ENCODE results near the gene STAM.

STAM gene

GRCh38 chr10:17733620-17734019, 89.7 kb downstream of the STAM start:
- no peak for DNase-seq

GRCh38 chr10:17734432-17735080, 90.6 kb downstream of the STAM start:
- no peak for DNase-seq

DNA sequence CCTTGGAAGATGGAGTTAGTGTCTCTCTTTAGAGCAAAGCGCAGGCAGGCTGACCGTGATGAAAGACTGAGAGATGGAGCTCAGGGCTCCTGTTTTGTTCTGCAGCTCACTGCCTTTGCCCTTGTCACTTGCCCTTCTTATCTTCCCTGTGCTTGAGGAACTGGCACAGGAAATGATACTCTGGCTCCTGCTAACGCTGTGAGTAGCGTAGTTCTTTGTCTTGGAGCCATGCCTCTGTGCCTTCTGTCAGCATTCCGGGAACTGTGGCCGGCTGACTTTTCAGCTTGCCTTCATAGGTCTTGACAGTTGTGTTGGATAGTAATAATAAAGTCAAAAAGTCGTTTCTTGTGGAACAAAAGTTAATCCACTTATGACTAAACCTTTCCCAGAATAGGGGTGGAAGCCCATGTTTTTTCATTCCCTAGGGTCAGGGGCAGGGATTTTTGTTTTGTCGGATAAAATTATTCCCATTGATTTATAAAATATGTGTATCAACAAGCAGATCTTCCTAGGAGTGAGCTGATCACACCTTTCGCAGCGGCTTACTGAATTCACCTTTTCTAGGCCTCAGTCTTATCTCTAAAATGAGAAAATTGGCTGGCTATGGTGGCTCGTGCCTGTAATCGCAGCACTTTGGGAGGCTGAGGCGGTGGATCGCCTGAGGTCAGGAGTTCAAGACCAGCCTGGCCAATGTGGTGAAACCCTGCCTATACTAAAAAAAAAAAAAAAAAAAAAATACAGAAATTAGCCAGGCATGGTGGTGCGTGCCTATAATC, 91.4 kb downstream of the STAM start:
- no peak for DNase-seq

DNA sequence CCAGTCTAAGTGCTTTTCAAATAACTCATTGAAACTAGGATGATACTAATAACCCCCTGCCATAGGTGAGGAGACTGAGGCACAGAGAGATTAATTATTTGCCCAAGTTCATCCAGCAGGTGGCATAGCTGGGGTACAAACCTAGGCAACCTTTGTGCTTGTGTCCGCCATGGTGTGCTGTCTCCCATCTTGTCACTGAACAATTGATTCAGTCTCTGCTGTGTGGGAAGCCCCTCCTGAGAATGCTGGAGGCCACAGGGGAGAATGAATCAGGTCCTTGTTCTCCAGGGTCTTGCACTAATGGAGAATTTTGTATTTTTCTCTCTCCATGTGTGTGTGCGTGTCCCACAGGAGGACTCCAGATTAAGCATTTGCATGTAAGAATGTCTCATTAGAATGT, 92.3 kb downstream of the STAM start:
- DNase-seq: no peak

GRCh38 chr10:17737027-17737965, 93.3 kb downstream of the STAM start:
- DNase-seq: no peak

- no peak for DNase-seq
Observed at GRCh38 chr10:17740668-17741067, 96.7 kb downstream of the STAM start.

DNA sequence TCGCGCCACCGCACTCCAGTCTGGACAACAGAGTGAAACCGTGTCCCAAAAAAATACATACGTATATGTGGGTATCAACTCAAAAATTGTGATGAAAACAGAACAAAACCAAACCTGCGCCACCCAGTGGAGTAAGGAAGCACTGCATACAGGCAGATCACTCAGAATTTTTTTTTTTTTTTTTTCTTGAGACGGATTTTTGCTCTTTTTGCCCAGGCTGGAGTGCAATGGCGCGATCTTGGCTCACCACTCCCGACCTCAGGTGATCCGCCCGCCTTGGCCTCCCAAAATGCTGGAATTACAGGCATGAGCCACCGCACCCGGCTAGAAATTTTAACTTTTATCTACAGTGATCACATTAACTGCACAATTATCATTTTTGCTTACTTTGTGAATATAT, 99.0 kb downstream of the STAM start:
- peak; percentile 81 to 85 for DNase-seq

DNA sequence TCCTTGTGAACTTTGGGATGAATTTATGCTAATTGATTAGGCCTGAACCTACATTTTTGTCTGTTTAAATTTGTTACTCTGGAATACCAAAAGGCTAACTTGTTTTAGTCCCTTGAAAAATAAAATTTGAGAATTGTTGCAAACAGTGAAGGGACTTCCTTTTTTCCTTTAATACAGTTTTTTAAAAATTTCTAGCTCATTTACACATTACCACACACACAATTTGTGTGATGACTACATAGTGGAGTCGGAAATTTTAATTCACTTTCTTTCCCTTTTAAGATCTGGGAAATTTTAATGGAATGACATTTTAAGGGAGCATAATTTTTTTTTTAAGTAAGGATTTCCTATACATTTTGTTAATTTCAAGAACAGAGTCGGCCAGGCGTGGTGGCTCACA, 99.5 kb downstream of the STAM start:
- DNase-seq: no peak

DNA sequence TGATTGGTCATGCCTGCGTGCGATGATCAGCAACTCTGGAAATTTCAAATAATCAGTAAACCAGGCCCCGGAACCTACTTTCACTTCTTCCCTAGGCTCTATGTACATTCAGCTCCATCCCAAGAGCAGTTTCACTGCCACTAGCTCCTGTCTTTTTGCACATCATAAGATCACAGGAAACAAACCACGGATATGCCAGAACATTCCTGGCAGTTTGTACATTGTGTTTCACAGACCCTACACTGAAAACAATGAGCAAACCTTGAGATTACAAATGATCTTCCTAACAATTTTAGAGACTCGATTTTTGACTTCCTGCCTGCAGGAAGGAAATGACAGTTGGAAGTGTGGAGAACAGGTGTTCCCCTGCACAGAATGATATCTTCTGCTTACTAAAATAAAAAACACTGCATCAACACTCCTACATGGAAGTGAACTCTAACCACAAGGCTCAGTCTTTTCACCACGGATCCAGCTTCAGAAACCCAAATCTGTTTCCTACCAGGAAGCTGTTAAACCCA, 100.5 kb downstream of the STAM start:
- DNase-seq: no peak

- DNase-seq: no peak
Observed at GRCh38 chr10:17747883-17748550, 104.1 kb downstream of the STAM start.

DNA sequence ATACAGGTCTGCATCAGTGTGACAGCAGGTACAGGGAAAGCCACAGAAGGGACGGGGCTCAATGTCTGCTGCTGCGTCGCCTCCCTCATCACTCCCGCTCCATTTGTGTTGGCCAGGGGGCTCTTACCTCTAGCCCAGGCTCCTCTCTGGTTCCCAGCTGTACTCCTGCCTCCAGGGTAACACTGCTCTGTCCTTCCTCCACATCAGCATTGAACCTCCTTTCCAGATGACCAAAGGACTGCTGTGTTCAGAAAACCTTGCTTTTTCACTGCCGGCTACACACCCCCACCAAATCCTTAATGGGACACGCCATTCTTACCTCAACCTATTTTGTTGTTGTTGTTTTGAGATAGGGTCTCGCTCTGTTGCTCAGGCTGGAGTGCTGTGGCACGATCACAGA, 105.9 kb downstream of the STAM start:
- no peak for DNase-seq

DNA sequence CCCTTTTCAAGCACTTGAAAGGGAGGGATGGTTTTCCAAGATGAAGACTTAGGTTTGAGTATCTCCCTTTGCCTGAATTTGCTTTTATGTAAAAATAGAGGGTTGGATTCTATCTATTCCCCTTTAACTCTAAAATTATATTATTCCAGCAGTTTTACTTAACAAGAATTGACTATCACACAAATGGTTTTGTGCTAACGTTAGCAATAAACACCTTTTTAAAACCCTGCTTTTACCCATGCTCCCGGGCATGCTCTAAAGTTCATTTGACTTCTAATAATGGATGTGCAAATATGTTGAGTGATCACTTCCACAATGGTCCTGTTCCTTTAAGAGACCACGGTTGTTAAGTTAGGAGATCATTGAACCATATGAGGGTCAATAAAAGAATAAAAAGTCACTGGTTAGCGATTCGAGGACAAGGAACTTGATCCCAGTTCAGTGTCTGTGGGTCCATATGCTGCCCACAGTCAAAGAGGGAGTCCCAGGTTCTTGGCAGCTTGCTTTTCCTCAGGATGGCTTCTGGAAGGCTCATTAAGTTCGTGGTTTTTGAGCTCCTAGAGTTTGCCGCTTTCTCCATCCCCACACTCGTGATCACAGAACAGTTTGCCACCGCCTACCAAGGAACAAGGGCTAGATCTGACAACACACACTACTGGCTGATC, 108.0 kb downstream of the STAM start, which contains the start of gene TMEM236:
Gene TMEM236, plus strand, starts transcription at position 421 of the 665 bp plus-strand sequence. Its CDS starts 95 bp downstream, at position 516.
- DNase-seq: no peak

- DNase-seq: no peak
Observed at GRCh38 chr10:17756557-17757217, 112.7 kb downstream of the STAM start.

DNA sequence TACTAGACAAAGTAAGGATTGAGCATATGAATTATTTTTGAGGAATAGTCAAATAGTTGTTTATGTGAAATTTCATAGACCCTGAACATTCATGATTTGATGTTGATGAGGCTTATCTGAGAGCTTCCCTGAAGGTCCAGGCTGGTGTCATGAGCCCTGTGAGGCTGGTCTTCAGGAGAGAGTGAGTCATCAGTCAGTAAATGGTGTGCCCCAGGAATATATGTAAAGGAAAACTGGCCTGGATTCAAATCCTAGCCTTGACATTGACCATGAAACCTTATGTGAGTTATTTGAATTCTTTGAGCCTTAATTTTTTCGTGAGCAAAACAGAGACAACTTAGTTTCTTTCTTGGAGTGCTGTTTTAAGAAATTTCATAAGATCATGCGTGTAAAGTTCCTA, 114.2 kb downstream of the STAM start:
- no peak for DNase-seq

- no peak for DNase-seq
Observed at GRCh38 chr10:17758896-17759295, 114.9 kb downstream of the STAM start.

DNA sequence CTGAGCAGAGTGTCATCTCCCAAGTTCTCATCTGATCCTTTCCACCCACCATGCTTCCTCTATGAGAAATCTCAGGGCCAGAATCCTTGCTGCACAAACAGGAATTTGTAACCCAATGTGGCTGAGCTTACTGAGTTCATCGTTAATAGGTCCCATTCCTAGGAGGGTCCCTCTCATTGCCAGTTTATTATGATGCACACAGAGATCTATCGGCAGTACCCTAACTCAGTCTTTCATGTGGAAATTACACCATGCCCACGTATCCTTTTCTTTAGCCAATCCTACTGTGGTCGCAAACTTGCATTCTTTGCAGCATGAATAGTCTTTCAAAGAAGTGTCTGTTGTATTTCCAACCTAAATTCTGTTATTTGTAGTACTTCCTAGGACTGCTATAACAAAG, 120.2 kb downstream of the STAM start:
- no peak for DNase-seq

DNA sequence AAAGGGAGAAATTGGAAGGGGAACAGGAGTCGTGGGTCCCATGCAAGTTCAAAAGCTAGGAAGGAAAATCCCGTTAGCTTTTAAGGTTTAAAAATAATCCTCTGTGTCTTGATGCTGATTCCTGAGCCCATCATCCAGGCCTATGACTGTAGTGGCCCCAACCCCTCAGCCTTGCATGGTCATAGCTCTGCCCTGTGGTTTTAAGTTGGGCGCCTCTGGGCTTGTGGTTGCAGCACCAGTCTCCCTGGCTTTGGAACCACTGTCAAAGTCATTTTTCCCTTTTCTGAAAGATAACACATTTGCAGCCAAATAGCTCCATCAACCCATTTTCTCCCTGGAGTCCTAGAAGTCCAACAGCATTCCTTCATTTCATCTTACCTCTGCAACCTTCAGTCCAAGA, 121.7 kb downstream of the STAM start:
- DNase-seq: no peak

All from activated CD4-positive, alpha-beta T cell treated with anti-CD3 and anti-CD28 coated beads, Interleukin-2, amount 50 U/mL, for 48 hours (primary cell).